Dendritic cell treated with granulocyte-macrophage colony-stimulating factor and Interleukin-4, amounts not matched to agents 40 ng/mL and 50 ng/mL, for 4 days (primary cell): ENCODE measurements around the gene PRKAG3.
"Not testable (repeated sequence)": the region's sequence is repeated elsewhere in the genome, so short reads cannot be mapped to it uniquely, and the experiment has no call there.

Experiments used
- H3K27ac Mint-ChIP-seq: one replicate; pipeline ENCODE4 v1.8.0; 2022; ENCODE audit warnings: mild to moderate bottlenecking, mixed read lengths
- H3K27me3 Mint-ChIP-seq: one replicate; pipeline ENCODE4 v1.8.0; 2022; ENCODE audit warnings: mild to moderate bottlenecking, mixed read lengths
- H3K36me3 Mint-ChIP-seq: one replicate; pipeline ENCODE4 v1.8.0; 2022; ENCODE audit warnings: low read depth, mixed read lengths
- H3K4me1 Mint-ChIP-seq: one replicate; pipeline ENCODE4 v1.8.0; 2022; ENCODE audit warnings: low read depth, mixed read lengths
- H3K4me3 Mint-ChIP-seq: one replicate; pipeline ENCODE4 v1.8.0; 2022; ENCODE audit warnings: mild to moderate bottlenecking, moderate library complexity, mixed read lengths
- H3K9me3 Mint-ChIP-seq: one replicate; pipeline ENCODE4 v1.8.0; 2022; ENCODE audit warnings: mixed read lengths
- intact Hi-C: fragments of 100-400 bp; cut with micrococcal nuclease; formaldehyde crosslinking; loops from one replicate; pipeline ENCODE4 v1.15.0; 2022

Gene PRKAG3

DNA sequence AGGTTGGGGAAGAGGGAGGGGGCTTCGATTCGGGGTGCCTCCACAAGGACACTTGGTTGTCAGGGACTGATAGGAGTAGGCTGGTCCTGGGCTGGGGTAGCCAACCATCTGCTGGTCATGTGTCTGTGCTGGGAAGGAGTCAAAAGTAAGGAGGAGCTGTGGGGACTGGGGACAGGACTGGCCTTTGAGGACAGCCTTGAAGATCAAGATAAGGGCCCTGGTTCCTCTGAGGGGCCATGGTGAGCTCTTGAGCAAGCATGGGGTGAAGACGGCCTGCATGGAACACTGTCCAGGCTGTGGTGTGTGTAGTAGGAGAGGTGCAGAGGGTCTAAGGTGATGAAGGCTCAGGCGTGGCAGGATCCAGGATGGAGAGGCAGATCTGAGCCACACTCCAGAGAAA, 47.9 kb downstream of the PRKAG3 start:
- H3K27ac Mint-ChIP-seq, result peak overlapping the region; percentile 21
- no peaks in the 10 kb centered on the region for H3K36me3 Mint-ChIP-seq
- H3K4me1 Mint-ChIP-seq, result peaks cover 28% of the 10 kb centered on the region
- intact Hi-C loops, result loop anchor here (10.0 kb wide), 1 partner anchor 49 kb away; no protein-coding TSS in a partner anchor
- no peak overlapping the region for H3K4me3 Mint-ChIP-seq
- H3K27me3 Mint-ChIP-seq, result peaks cover 22% of the 10 kb centered on the region
- peaks cover 5% of the 10 kb centered on the region for H3K9me3 Mint-ChIP-seq

GRCh38 chr2:218782528-218782844, 49.1 kb downstream of the PRKAG3 start:
- H3K27me3 Mint-ChIP-seq, result peaks cover 22% of the 10 kb centered on the region
- peaks cover 8% of the 10 kb centered on the region for H3K9me3 Mint-ChIP-seq
- H3K4me3 Mint-ChIP-seq, result peak overlapping the region; percentile 59
- intact Hi-C loops, result loop anchor here (10.0 kb wide), 1 partner anchor 48 kb away; no protein-coding TSS in a partner anchor
- H3K27ac Mint-ChIP-seq, result peak overlapping the region; percentile 85
- peaks cover 28% of the 10 kb centered on the region for H3K4me1 Mint-ChIP-seq
- H3K36me3 Mint-ChIP-seq, result peaks cover 6% of the 10 kb centered on the region

GRCh38 chr2:218781691-218782527, 49.7 kb downstream of the PRKAG3 start, which contains the start of gene CYP27A1:
TSS of gene CYP27A1 (plus strand) at chr2:218782147. CDS start at chr2:218782183, 36 bp downstream.
- H3K36me3 Mint-ChIP-seq, result peaks cover 12% of the 10 kb centered on the region
- H3K4me1 Mint-ChIP-seq, result peaks cover 28% of the 10 kb centered on the region
- peaks cover 14% of the 10 kb centered on the region for H3K9me3 Mint-ChIP-seq
- intact Hi-C loops, result loop anchor here (10.0 kb wide), 1 partner anchor 47 kb away; no protein-coding TSS in a partner anchor
- peaks cover 22% of the 10 kb centered on the region for H3K27me3 Mint-ChIP-seq
- H3K4me3 Mint-ChIP-seq, result peak within 1 kb of the TSS; percentile 59
- H3K27ac Mint-ChIP-seq, result peak within 1 kb of the TSS; percentile 85

DNA sequence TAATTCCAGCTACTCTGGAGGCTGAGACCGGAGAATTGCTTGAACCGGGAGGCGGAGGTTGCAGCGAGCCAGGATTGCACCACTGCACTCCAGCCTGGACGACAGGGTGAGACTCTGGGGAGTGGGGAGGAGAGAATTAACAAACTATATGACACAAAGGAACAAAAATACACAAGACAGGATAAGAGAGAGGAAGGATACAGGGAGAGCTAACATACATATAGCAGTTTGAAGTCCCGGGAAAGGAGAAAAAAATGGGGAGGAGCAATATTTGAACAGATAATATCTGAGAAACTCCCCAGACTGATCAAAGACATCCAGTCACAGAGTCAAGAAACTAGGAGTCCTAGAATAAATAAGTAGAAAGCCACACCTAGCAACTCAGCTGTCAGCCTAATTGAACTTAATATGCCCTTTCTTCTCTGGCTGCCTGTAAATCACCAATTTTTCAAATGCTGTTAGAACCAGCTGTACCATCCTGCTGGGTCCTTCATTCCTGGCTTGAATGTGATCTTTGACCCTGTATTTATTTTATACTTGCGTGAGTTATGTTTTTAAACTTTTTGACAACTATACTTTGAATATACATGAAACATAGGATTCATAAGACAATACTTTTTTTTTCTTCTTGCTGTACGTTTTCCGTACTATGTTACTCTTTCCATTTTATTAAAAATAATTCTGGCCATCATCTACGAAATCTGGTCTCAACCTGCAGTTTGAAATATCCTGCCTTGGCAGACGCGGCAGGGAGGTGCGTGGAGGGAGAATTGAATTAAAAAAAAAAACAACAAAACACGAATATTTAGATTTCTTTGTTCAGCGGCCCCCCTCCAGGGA, 50.5 kb downstream of the PRKAG3 start:
- Mint-ChIP-seq H3K36me3 (peaks cover 20% of the 10 kb centered on the region), H3K27me3 (peaks cover 22% of the 10 kb centered on the region), H3K4me1 (peaks cover 33% of the 10 kb centered on the region), H3K4me3 (peak overlapping the region; percentile 59), H3K27ac (peak overlapping the region; percentile 85), H3K9me3 (peaks cover 22% of the 10 kb centered on the region)
- intact Hi-C loops, result loop anchor here (10.0 kb wide), 1 partner anchor 46 kb away; no protein-coding TSS in a partner anchor

- H3K4me1 Mint-ChIP-seq, result peaks cover 36% of the 10 kb centered on the region
- peaks cover 21% of the 10 kb centered on the region for H3K36me3 Mint-ChIP-seq
- peak overlapping the region; percentile 12 for H3K27ac Mint-ChIP-seq
- peaks cover 26% of the 10 kb centered on the region for H3K9me3 Mint-ChIP-seq
- H3K4me3 Mint-ChIP-seq, result no peak overlapping the region
- intact Hi-C loops, result loop anchor here (10.0 kb wide), 1 partner anchor 45 kb away; no protein-coding TSS in a partner anchor
- peaks cover 22% of the 10 kb centered on the region for H3K27me3 Mint-ChIP-seq
Measured at GRCh38 chr2:218780046-218780445, 51.6 kb downstream of the PRKAG3 start.

- Mint-ChIP-seq H3K27ac (no peak overlapping the region), H3K36me3 (peaks cover 31% of the 10 kb centered on the region), H3K4me1 (peaks cover 24% of the 10 kb centered on the region), H3K9me3 (peaks cover 26% of the 10 kb centered on the region), H3K27me3 (peaks cover 17% of the 10 kb centered on the region), H3K4me3 (no peak overlapping the region)
- intact Hi-C loops, result no loop called here
Measured at GRCh38 chr2:218777276-218777990, 54.2 kb downstream of the PRKAG3 start.

- Mint-ChIP-seq H3K4me1 (peaks cover 20% of the 10 kb centered on the region), H3K9me3 (peaks cover 26% of the 10 kb centered on the region), H3K4me3 (no peak overlapping the region)
Measured at GRCh38 chr2:218776488-218776887, 55.1 kb downstream of the PRKAG3 start.

DNA sequence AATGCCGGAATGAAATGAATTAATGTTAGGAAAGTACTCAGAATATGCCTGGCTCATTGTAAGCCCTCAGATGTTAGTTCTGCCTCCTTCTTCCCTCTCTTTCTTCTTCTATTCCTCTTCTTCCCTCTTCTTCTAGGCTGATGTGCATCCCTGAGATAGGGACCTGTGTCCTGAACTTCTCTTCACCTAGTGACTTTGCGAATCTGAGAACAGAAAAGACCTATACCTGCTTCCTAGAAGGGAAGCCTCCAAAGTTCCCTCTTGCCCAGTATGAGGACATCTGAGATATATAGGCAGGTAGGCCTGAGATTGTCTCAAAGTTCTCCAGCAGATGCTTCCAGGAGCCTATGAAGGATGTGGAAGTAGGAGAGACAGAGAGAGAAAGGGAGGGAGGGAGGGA, 57.7 kb downstream of the PRKAG3 start:
- no peak overlapping the region for H3K4me3 Mint-ChIP-seq
- peaks cover 38% of the 10 kb centered on the region for H3K36me3 Mint-ChIP-seq
- peaks cover 8% of the 10 kb centered on the region for H3K4me1 Mint-ChIP-seq
- H3K27ac Mint-ChIP-seq, result no peak overlapping the region
- H3K27me3 Mint-ChIP-seq, result peaks cover 2% of the 10 kb centered on the region
- intact Hi-C loops, result no loop called here
- peaks cover 26% of the 10 kb centered on the region for H3K9me3 Mint-ChIP-seq

More at GRCh38 chr2:218776488-218776887, 55.1 kb downstream of the PRKAG3 start:
- Mint-ChIP-seq H3K27ac (no peak overlapping the region), H3K36me3 (peaks cover 38% of the 10 kb centered on the region), H3K27me3 (peaks cover 14% of the 10 kb centered on the region)
- intact Hi-C loops, result no loop called here

DNA sequence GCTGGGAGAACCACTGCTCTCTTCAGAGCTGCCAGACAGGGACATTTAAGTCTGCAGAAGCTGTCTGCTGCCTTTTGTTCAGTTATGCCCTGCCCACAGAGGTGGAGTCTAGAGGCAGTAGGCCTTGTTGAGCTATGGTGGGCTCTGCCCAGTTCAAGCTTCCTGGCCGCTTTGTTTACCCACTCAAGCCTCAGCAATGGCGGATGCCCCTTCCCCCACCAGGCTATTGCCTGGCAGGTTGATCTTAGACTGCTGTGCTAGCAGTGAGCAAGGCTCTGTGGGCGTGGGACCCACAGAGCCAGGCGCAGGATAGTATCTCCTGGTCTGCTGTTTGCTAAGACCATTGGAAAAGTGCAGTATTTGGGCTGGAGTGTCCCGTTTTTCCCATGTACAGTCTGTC, 58.8 kb downstream of the PRKAG3 start:
- H3K4me1 Mint-ChIP-seq, H3K27me3 Mint-ChIP-seq, H3K4me3 Mint-ChIP-seq, intact Hi-C loops, H3K27ac Mint-ChIP-seq: not testable (repeated sequence)
- Mint-ChIP-seq H3K9me3 (peaks cover 21% of the 10 kb centered on the region), H3K36me3 (peaks cover 34% of the 10 kb centered on the region)
